ENCODE measurements around the gene TFCP2. TPM values are rescaled to one million over a fixed set of nuclear protein-coding genes. Genes with fewer than 3 reads are reported as not detected.

The TFCP2 gene
- total and polyA plus RNA-seq, 2 of the 13 experiments (the other 11 are each of a cell fraction or from before 2014, with no cell fraction given), result 7.6 to 10.0 TPM

- TF ChIP-seq HMGXB3 (CRISPR knock-in tag; IDR thresholded peaks at IDR 0.05; ENCODE audit: borderline replicate concordance) (peak; percentile 78; the same call in 1 of the 2 replicates), GTF2F1 (IDR thresholded peaks at IDR 0.05; ENCODE audit: low read length) (peak; percentile 91), TOPORS (CRISPR knock-in tag; IDR thresholded peaks at IDR 0.05) (no peak), TBX2 (CRISPR knock-in tag; IDR thresholded peaks at IDR 0.05; ENCODE audit: borderline replicate concordance) (peak; percentile 89), ZBTB20 (CRISPR knock-in tag; IDR thresholded peaks at IDR 0.05; ENCODE audit: borderline replicate concordance, low read depth) (peak; percentile 51; the same call in 1 of the 2 replicates), ZFYVE20 (CRISPR knock-in tag; IDR thresholded peaks at IDR 0.05; ENCODE audit: borderline replicate concordance, low read depth) (no peak), ZBTB7B (CRISPR knock-in tag; IDR thresholded peaks at IDR 0.05) (peak; percentile 51; the same call in 1 of the 2 replicates), SMAD9 (CRISPR knock-in tag; IDR thresholded peaks at IDR 0.05) (0 out of 2 replicates have a peak, but pooled peaks have one; percentile 60), ZNF737 (CRISPR knock-in tag; IDR thresholded peaks at IDR 0.05; ENCODE audit: borderline replicate concordance) (no peak), ZNF629 (CRISPR knock-in tag; conservative IDR thresholded peaks at IDR 0.05) (0 out of 2 replicates have a peak, but pooled peaks have one; percentile 32), NKX3-1 (CRISPR knock-in tag; IDR thresholded peaks at IDR 0.05) (peak; percentile 42; the same call in 1 of the 2 replicates), ZNF234 (CRISPR knock-in tag; conservative IDR thresholded peaks at IDR 0.05) (peak; percentile 71; the same call in 1 of the 2 replicates), XRCC5 (optimal IDR thresholded peaks at IDR 0.05; ENCODE audit: low read length) (no peak), GATAD2A (CRISPR knock-in tag; IDR thresholded peaks at IDR 0.05) (0 out of 2 replicates have a peak, but pooled peaks have one; percentile 26), ZBTB4 (CRISPR knock-in tag; IDR thresholded peaks at IDR 0.05; ENCODE audit: borderline replicate concordance) (no peak), HOXA3 (CRISPR knock-in tag; IDR thresholded peaks at IDR 0.05) (peak; percentile 84; the same call in 1 of the 2 replicates), NCOA2 (CRISPR knock-in tag; IDR thresholded peaks at IDR 0.05) (peak; percentile 11; the same call in 1 of the 2 replicates), CREB1 (IDR thresholded peaks at IDR 0.05) (peak; percentile 46; the same call in 1 of the 2 replicates), CREB1 (CRISPR knock-in tag; IDR thresholded peaks at IDR 0.05) (peak; percentile 38; the same call in 1 of the 2 replicates), CTCF (CRISPR knock-in tag; IDR thresholded peaks at IDR 0.05) (peak; percentile 33), ZNF501 (CRISPR knock-in tag; IDR thresholded peaks at IDR 0.05) (peak; percentile 52; the same call in 1 of the 2 replicates)
Observed at GRCh38 chr12:51083126-51083833, 89.7 kb downstream of the TFCP2 start, which contains the start of gene CSRNP2 (continued).

All from HepG2 (cell line).